Loucy (cell line): ENCODE data around the gene TIMM44.

Source experiments
- H2AFZ ChIP-seq: fragments of 200-600 bp; sonication (generic); 2 replicates; pipeline ENCODE4 v1.6.0; 2016; ENCODE audit warnings: antibody characterized with exemption, mild to moderate bottlenecking, low read length, moderate library complexity
- H3F3A ChIP-seq: fragments of 200-600 bp; 2 replicates; pipeline ENCODE4 v1.6.0; 2016; ENCODE audit warnings: antibody characterized with exemption, low read depth, mild to moderate bottlenecking
- H3K27me3 ChIP-seq: fragments of 200-600 bp; sonication (generic); 2 replicates; pipeline ENCODE4 v1.6.1; 2014; ENCODE audit warnings: low read length, mild to moderate bottlenecking; ENCODE audit not compliant: insufficient read depth, poor library complexity, severe bottlenecking
- H3K36me3 ChIP-seq: fragments of 200-600 bp; sonication (generic); 2 replicates; pipeline ENCODE4 v1.6.1; 2016; ENCODE audit warnings: low read length; ENCODE audit not compliant: insufficient read depth
- H3K4me1 ChIP-seq: fragments of 200-600 bp; sonication (generic); 2 replicates; pipeline ENCODE4 v1.5.1; 2014; ENCODE audit warnings: low read length, mild to moderate bottlenecking; ENCODE audit not compliant: insufficient read depth, poor library complexity, severe bottlenecking
- H3K4me2 ChIP-seq: fragments of 200-600 bp; sonication (generic); 2 replicates; pipeline ENCODE4 v1.6.0; 2014; ENCODE audit warnings: antibody characterized with exemption, low read length, low read depth, mild to moderate bottlenecking; ENCODE audit not compliant: poor library complexity, severe bottlenecking
- H3K4me3 ChIP-seq: fragments of 200-600 bp; sonication (generic); 2 replicates; pipeline ENCODE4 v1.5.1; 2014; ENCODE audit warnings: low read length, mild to moderate bottlenecking, mixed read lengths; ENCODE audit not compliant: poor library complexity, severe bottlenecking
- H3K79me2 ChIP-seq: fragments of 200-600 bp; sonication (generic); 2 replicates; pipeline ENCODE4 v1.6.1; 2014; ENCODE audit warnings: low read length; ENCODE audit not compliant: insufficient read depth
- H3K9ac ChIP-seq: fragments of 200-600 bp; sonication (generic); 2 replicates; pipeline ENCODE4 v1.6.0; 2014; ENCODE audit warnings: mild to moderate bottlenecking, low read depth, low read length, moderate library complexity; ENCODE audit not compliant: poor library complexity, severe bottlenecking
- H3K9me2 ChIP-seq: fragments of 200-600 bp; sonication (generic); replicated peaks from 2 replicates; pipeline ENCODE4 v1.6.1; 2016; ENCODE audit warnings: low read depth, low read length, mixed read lengths
- H3K9me3 ChIP-seq: fragments of 200-600 bp; sonication (generic); 2 replicates; pipeline ENCODE4 v1.6.1; 2014; ENCODE audit warnings: mild to moderate bottlenecking, antibody characterized with exemption, low read length, low read depth; ENCODE audit not compliant: insufficient read depth
- H4K20me1 ChIP-seq: fragments of 200-600 bp; sonication (generic); 2 replicates; pipeline ENCODE4 v1.6.0; 2014; ENCODE audit warnings: antibody characterized with exemption, low read length, mild to moderate bottlenecking; ENCODE audit not compliant: insufficient read depth, poor library complexity, severe bottlenecking
- EZH2phosphoT487 ChIP-seq: fragments of 200-600 bp; IDR thresholded peaks from 2 replicates; pipeline ENCODE4 v1.6.1; 2018; ENCODE audit warnings: antibody characterized with exemption, mild to moderate bottlenecking, moderate library complexity, borderline replicate concordance
- TF ChIP-seq, protein P1 (sequence below): fragments of 200-600 bp; sonication (generic); conservative IDR thresholded peaks from 2 replicates; pipeline ENCODE4 v1.5.1; 2014; ENCODE audit warnings: mild to moderate bottlenecking, antibody characterized with exemption, low read length

Gene TIMM44

GRCh38 chr19:7908078-7908699, 35.3 kb downstream of the TIMM44 start:
- H3K36me3 ChIP-seq, result peaks cover 20% of the 10 kb centered on the region; the same call in 1 of the 2 replicates
- H3K9me2 ChIP-seq, result no peaks in the 10 kb centered on the region
- H3K9me3 ChIP-seq, result no peaks in the 10 kb centered on the region
- no peak overlapping the region for H3K9ac ChIP-seq
- peak overlapping the region; percentile 50 for H3K4me2 ChIP-seq
- peaks cover 39% of the 10 kb centered on the region for H4K20me1 ChIP-seq
- H2AFZ ChIP-seq, result no peak overlapping the region
- H3K27me3 ChIP-seq, result no peaks in the 10 kb centered on the region
- peaks cover 19% of the 10 kb centered on the region for H3K4me1 ChIP-seq
- H3F3A ChIP-seq, result no peaks in the 10 kb centered on the region
- peak overlapping the region; percentile 13 for H3K4me3 ChIP-seq
- TF ChIP-seq, protein P1, sequence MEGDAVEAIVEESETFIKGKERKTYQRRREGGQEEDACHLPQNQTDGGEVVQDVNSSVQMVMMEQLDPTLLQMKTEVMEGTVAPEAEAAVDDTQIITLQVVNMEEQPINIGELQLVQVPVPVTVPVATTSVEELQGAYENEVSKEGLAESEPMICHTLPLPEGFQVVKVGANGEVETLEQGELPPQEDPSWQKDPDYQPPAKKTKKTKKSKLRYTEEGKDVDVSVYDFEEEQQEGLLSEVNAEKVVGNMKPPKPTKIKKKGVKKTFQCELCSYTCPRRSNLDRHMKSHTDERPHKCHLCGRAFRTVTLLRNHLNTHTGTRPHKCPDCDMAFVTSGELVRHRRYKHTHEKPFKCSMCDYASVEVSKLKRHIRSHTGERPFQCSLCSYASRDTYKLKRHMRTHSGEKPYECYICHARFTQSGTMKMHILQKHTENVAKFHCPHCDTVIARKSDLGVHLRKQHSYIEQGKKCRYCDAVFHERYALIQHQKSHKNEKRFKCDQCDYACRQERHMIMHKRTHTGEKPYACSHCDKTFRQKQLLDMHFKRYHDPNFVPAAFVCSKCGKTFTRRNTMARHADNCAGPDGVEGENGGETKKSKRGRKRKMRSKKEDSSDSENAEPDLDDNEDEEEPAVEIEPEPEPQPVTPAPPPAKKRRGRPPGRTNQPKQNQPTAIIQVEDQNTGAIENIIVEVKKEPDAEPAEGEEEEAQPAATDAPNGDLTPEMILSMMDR, result no peak
- no peak for TF ChIP-seq EZH2phosphoT487
- peaks cover 46% of the 10 kb centered on the region for H3K79me2 ChIP-seq

DNA sequence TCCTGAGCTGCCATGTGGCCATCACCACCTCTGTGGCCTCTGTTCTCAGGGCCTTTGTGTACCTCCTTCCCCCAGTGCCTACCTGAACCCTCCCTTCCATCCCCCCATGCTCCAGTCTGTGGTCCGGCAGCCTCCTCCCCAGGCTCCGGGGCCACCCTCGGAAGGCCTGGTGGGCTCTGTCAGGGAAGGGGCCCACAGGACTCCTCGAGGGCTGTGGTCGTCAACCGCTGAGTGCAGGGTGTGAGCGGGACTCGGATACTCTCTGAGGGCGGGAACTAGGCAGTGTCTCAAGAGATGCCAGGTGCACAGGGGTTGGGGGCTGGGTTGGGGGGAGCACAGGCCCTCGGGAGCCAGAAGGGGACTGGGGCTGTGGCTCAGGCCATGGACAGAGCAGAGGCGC, 35.9 kb downstream of the TIMM44 start:
- TF ChIP-seq, protein P1, result no peak
- TF ChIP-seq EZH2phosphoT487, result no peak
- Histone ChIP-seq H3K4me2 (peak overlapping the region; percentile 50), H3F3A (no peaks in the 10 kb centered on the region), H3K27me3 (no peaks in the 10 kb centered on the region), H3K9ac (no peak overlapping the region), H3K36me3 (peaks cover 16% of the 10 kb centered on the region; the same call in 1 of the 2 replicates), H3K9me3 (no peaks in the 10 kb centered on the region), H3K79me2 (peaks cover 52% of the 10 kb centered on the region), H4K20me1 (peaks cover 39% of the 10 kb centered on the region), H3K9me2 (no peaks in the 10 kb centered on the region), H3K4me3 (no peak overlapping the region), H3K4me1 (peaks cover 25% of the 10 kb centered on the region), H2AFZ (no peak overlapping the region)

DNA sequence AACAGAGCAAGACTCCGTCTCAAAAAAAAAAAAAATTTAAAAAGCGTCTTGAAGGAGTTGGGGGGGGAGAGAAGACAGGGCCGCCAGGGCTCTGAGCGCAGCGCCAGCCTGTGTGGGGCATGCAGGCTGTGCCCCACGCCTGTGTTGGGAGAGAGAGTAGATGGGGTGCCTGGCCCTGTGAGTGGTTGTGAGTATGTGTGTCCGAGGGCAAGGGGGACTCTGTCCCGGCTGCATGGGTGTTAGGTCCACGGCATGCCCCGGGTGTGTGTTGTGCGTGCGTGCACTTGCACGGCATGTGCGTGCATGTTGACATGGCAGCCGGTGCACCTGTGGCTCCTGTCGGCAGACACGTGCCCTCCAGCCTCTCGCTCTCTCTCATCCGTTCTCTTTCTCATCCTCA, 36.3 kb downstream of the TIMM44 start:
- peaks cover 39% of the 10 kb centered on the region for H4K20me1 ChIP-seq
- H3K4me3 ChIP-seq, result no peak overlapping the region
- peaks cover 54% of the 10 kb centered on the region for H3K79me2 ChIP-seq
- TF ChIP-seq, protein P1, result no peak
- TF ChIP-seq EZH2phosphoT487, result no peak
- no peak overlapping the region for H3K9ac ChIP-seq
- no peaks in the 10 kb centered on the region for H3K27me3 ChIP-seq
- H3K9me3 ChIP-seq, result no peaks in the 10 kb centered on the region
- peaks cover 14% of the 10 kb centered on the region; the same call in 1 of the 2 replicates for H3K36me3 ChIP-seq
- H3K9me2 ChIP-seq, result no peaks in the 10 kb centered on the region
- H3K4me1 ChIP-seq, result peaks cover 25% of the 10 kb centered on the region
- no peak overlapping the region for H2AFZ ChIP-seq
- peak overlapping the region; percentile 50 for H3K4me2 ChIP-seq
- H3F3A ChIP-seq, result no peaks in the 10 kb centered on the region
